Stimulated activated CD8-positive, alpha-beta memory T cell treated with anti-CD3 and anti-CD28 coated beads, Interleukin-4, amount 100 ng/mL, for 24 hours (primary cell): ENCODE measurements around the gene GRIK2.

Source experiments
- DNase-seq: peaks from one replicate; pipeline ENCODE4 v3.0.0-alpha.2; 2020; ENCODE audit warnings: low read depth

Gene GRIK2

DNA sequence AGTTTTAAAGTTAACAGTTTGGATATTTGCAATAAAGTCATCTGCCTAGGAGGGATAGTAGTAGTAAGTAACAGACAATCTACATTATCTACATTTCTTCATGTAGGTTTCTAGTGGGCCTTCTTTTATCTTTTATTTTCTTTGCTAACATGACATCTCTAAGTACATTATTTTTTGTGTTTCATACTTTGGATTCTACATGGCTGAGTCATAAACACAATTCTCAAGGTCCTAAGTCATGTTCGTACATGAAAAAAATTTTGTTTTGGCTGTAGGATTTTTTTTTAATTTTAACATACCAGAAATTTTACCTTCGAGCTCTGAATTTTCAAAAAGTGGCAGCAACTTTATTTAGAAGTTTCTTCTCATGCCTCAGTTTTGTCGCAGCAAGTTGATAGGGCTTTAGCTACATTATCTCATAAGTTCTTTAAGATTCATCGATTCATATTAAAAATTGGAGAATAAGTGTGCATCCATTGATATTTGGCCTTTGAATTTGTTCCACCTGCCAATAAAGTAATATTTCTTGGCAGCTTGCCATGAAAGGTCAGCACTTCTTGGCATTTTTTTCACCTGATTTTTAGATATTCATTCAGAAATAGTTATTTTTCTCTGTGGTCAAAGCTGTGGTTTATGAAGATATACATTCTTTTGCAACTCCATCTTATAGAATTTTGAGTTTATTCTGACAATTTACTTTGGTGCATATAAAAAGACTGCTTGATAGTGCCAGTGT, 146.2 kb downstream of the GRIK2 start:
- no peak for DNase-seq

GRCh38 chr6:101541894-101542293, 148.4 kb downstream of the GRIK2 start:
- no peak for DNase-seq

GRCh38 chr6:101543796-101544195, 150.3 kb downstream of the GRIK2 start:
- no peak for DNase-seq

DNA sequence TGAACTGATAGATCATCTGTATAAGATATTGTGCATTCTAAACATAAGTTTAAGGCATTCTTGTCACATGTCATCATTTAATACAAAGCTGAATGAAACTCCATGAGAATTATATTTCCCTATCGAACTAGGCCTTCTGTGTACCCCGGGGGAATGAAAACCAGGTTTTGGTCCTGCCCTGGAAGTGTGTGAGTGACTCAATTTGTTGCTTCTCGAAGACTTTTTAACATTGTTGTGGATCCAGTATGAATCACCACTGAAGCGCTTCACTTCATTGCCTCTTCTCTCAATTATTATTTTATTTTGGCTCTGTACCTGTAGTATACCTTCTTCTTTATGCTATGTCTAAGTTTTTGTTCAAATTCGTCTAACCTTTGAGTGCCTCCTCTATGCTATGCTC, 150.8 kb downstream of the GRIK2 start:
- DNase-seq, result no peak

DNA sequence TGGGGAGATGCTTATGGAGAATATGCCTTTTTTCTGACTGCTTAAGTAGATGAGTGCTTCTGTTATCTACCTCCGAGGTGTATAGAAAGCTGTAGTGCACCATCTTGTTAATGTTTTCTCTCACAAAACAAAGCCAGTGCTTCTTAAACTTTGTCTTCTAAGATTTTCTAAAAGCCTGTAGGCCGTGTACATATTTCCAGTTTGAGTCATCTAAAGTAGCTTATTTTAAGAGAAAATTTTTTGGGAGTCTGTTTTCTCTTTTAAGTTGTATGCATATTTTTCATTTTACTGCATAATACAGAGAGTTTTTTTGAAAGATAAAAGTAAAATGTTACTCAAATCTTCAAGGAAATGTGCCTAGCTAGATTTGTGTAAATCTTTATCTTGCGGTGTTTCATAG, 151.7 kb downstream of the GRIK2 start:
- no peak for DNase-seq

- DNase-seq, result no peak
These were observed 156.9 kb downstream of the GRIK2 start for GRCh38 chr6:101550451-101550850.

GRCh38 chr6:101554231-101554630, 160.7 kb downstream of the GRIK2 start:
- no peak for DNase-seq

GRCh38 chr6:101558712-101559111, 165.2 kb downstream of the GRIK2 start:
- no peak for DNase-seq

GRCh38 chr6:101572627-101573026, 179.1 kb downstream of the GRIK2 start:
- DNase-seq, result no peak

DNA sequence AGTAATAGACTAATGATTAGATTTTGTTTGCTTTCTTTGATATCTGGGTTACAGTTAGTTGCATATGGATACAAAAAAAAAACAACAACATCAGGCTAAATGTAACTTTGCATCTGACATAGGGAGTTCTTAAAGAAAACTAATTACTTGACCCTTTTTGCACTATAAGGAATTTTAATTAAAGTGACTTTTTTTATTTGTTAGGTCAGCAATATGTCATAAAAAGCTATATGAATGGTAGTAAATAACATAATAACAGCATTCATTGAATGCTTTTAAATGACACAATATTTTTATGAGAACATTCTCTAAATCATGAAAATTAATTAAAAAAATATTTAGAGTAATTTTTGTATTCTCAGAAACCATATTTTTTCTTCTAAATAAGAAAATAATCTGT, 183.6 kb downstream of the GRIK2 start:
- DNase-seq, result no peak

DNA sequence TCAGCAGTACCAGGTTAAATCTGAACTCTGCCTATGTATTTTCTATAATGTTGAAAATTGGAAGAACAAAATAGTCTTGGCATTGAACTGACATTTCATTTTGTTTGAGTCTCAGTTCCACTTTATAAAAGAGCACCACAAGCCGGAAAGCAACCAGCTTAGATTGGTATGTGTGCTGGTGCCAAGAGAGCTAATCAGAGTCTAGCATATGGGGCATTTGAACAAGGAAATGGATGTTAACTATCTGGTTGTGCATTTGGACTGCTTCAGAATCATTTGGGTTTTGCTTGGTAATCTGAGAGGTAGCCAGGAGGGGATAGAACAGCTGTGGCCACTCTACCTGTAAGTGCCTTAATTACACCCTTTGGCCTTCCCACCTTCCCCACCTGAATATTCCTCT, 184.8 kb downstream of the GRIK2 start:
- no peak for DNase-seq

DNA sequence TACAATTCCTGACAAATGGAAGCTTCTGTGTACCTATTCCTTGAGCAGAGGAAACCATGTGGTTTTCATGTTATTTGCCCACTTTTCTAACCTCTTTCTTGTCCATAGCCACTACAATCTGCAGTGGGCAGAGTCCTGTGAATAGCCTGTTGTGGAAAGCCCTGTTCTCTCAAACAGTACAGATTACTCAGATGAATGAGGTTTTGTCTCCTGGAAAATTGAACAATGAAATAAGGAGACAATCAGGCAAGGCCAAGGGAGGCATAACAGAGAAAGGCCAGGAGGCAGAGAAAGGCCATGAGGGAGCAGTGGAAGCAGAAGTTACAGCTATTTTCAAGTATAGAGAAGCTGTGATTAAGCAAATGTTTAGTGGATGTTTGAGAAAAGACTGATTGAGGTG, 189.3 kb downstream of the GRIK2 start:
- DNase-seq, result no peak

DNA sequence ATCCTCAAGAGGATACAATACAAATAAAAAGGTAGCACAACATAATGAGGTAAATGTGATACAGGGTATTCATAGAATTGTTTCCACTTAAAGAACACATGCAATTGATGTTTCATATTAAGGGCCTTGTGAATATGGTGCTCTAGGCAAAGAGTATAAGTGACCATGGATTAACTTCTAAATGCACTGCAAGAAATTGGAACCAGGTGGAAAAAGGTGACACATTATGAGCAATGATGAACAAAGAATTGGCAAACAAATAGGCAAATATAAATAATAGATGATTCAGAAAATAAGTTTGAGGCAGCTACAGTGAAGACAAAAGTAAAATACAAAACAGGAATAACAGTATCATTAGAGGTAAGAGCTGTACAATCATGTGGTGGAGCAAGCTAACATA, 192.0 kb downstream of the GRIK2 start:
- no peak for DNase-seq

DNA sequence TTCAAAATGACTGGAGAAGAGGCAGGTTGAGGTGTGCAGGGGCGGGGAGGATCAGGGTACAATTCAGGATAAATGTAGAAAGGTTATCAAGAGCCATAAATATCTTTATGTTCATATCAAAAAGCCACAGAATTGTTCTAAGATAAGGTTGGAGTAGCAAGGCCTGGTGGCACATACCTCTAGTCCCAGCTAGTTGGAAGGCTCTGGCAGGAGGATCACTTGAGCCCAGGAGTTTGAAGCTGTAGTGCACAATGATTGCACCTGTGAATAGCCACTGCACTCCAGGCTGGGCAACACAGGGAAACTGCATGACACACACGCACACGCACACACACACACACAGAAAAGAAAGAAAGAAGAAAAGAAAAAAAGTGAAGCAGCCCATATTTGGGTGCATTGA, 194.8 kb downstream of the GRIK2 start:
- no peak for DNase-seq

- DNase-seq, result no peak
These were observed 201.8 kb downstream of the GRIK2 start for GRCh38 chr6:101595276-101595675.

DNA sequence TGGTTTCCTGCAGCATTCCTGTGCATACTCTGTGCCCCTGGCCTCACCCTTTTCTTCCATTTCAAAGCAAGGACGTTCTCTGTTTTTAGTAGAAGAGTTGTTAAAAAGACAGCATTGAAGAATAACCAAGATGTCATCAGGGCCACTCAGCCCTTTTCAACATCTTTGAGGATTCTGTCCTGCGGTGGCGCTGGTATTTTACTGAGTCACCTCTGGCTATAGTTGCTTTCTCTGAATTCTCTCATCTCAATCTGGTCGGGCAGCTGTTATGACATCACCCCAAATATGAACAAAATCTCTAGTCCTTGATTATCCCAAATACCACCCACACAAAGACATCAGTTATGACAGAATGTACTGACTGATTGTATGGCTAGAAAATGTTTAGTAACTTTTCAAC, 204.2 kb downstream of the GRIK2 start:
- no peak for DNase-seq

DNA sequence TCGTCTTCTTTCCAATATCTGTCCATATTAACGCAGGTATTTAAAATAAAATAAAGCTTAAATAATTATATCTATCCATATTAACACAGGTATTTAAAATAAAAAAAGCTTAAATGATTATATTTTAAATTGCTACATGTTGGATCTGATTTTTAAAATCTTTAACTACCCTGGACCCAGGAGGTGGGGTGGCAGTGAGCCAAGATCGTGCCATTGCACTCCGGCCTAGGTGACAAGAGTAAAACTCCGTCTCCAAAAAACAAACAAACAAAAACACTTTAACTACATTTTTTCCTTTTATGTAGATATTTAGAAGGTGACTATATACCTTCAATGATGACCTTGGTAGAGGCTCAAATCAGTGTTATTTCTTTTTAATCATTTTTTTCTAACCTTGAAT, 211.9 kb downstream of the GRIK2 start:
- DNase-seq, result no peak

DNA sequence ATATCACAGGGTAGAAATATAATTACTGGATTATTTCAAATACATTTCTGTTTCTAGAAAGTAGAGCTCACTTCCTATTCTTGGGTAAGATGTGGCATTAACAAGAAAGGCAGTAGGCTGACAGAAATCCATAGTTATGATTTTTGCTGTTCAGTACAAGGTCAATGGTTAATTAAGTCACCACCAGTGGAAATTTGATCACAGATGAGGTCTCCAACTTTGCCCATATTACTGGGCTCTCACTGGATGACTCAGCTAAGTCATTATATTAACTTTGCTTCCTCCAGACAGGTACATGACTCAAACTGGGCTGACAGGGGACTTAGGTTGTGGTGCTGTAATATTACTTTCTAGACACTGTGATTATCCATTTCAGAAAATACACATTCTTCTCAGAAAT, 212.4 kb downstream of the GRIK2 start:
- no peak for DNase-seq

DNA sequence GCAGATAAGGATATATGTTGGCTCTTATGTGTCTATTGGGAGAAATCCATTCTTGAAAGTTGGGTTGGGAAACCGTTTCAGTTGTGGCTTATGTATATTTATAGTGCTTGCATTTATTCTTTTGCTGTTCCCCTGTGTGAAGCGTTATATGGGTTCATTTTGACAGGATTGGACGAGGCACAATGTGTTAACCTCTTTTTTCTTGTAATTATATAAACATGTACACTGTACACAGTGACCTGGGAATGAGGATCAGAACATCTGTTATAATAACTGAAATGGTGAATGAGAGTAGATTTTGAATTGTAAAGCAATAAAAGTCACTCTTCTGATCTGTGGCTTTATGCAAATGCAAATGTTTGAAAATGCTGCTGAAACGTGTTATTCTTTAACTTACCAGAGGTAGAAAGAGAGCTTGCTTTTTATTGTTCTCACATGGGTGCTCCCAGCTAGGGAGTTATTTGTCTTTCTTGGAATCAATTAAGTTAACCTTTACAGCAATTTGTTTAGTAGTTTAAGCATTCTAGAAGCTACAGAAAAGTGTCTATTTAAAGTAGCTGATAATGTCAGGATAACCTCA, 213.7 kb downstream of the GRIK2 start:
- DNase-seq, result no peak

- no peak for DNase-seq
These were observed 215.2 kb downstream of the GRIK2 start for GRCh38 chr6:101608703-101609102.

DNA sequence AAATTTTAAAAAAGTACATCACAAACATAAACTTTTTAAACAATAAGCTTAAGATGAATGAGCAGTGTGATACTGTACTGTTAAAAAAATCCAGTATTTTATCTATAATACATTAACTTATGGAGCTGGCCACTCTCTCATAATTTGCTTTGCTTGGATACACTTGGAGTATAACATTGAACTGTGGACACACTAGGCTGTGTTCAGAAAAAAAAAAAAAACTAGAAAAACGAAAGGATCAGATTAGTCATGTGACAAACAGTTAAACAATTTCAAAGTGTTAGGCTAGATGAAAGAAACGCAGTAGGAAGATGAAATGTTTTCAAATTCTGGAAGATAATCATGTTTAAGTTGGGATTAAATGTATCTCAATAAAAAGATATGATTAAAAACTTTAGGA, 220.0 kb downstream of the GRIK2 start:
- DNase-seq, result no peak

DNA sequence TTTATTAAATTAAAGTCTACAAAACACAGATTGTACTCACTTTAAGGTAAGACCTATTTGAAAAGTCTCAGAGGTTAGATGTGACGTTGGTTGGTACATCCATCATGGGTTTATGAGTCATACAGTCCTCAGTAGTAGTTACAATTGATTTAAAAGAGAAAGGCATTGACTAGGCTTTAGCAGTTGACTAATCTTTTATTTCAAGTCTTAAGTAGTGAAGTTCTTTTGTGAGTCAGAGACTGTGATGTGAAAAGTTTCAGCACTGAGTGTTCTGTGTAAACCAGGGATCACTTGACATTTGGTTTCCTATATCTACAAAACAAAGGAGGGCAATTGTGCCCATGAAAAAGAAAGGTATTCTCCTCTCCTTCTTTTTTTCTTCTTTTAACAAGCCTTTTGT, 221.3 kb downstream of the GRIK2 start:
- no peak for DNase-seq

DNA sequence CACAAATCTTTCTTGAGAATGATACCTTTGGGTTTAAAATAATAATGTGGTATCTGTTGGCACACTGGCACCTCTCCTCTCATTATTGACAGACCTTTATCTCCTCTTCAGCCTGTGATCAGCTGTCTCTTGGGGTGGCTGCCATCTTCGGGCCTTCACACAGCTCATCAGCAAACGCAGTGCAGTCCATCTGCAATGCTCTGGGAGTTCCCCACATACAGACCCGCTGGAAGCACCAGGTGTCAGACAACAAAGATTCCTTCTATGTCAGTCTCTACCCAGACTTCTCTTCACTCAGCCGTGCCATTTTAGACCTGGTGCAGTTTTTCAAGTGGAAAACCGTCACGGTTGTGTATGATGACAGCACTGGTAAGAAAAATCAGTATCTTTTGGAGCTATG, 232.8 kb downstream of the GRIK2 start:
- DNase-seq, result no peak

DNA sequence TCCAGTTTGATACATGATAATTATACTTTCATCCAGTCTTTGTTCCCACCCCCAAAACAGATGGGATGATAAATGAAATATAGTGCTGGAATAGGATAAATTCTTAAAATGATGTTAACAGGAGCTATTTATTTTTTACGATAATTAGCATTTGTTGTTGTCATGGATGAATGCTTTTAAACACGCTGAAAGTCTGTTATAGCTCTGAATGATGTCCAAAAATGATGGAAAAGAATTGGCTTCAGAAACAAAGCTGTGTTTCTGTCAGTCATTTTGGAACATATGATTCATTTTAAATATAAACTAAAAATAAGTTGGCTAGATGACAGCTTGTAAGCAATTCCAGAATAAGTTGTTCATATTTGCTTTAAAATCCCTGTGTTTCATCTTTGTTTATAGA, 237.4 kb downstream of the GRIK2 start:
- DNase-seq, result no peak
